ENCODE data around the gene TBC1D1.

- TF ChIP-seq POLR2A (IDR thresholded peaks at IDR 0.05; ENCODE audit: low read depth, low read length) (no peak), CTCF (IDR thresholded peaks at IDR 0.05; ENCODE audit: extremely low read depth in 1 of 2, insufficient read depth in 1 of 2, low read depth in 1 of 2, low read length in 2 of 2) (no peak), EZH2 (IDR thresholded peaks at IDR 0.05; ENCODE audit: borderline replicate concordance, low read depth, low read length, severe bottlenecking) (no peak), POLR2AphosphoS5 (IDR thresholded peaks at IDR 0.05; ENCODE audit: insufficient read depth, low read depth, low read length) (no peak), MYC (IDR thresholded peaks at IDR 0.05; ENCODE audit: low read depth, low read length) (no peak), MAX (IDR thresholded peaks at IDR 0.05; ENCODE audit: insufficient read depth, insufficient read length) (no peak), FOS (IDR thresholded peaks at IDR 0.05; ENCODE audit: borderline replicate concordance, insufficient read depth, low read length) (no peak)
These were observed 218.5 kb downstream of the TBC1D1 start for GRCh38 chr4:38109370-38109769.

Data from endothelial cell of umbilical vein (primary cell).